A549 treated with RU486 at 1 μM for 4 hours (cell line): ENCODE measurements around the gene BCHE. TPM values are rescaled to one million over a fixed set of nuclear protein-coding genes. Genes with fewer than 3 reads are reported as not detected.

ENCODE experiments used
- total RNA-seq: library from RNA; stranded (reverse); fragments of 200-300 nt; extraction: Qiagen RNA extraction; gene quantifications from 5 replicates; pipeline ENCODE4 v1.2.3, GENCODE V29; 2022; ENCODE audit warnings: low read depth

The BCHE gene
- total RNA-seq = 0.57 to 1.3 TPM (median 1.2 TPM) in 5 replicates

GRCh38 chr3:165837058-165837525 is at the start of gene BCHE:
Gene BCHE, minus strand, starts transcription at chr3:165837423. Its CDS starts 6,390 bp downstream, at chr3:165831033.

